Liver (tissue), 9 donors: ENCODE measurements around the gene WSCD2. TPM values are rescaled to one million over a fixed set of nuclear protein-coding genes. Genes with fewer than 3 reads are reported as not detected.

ENCODE experiments used
- DNase-seq: peaks from one replicate; pipeline ENCODE4 v3.0.0-alpha.2; 2017; ENCODE audit warnings: low spot score
- H3K27ac ChIP-seq, 2 donors: one replicate each; pipeline ENCODE4 v1.7.0; 2013; ENCODE audit warnings: inconsistent platforms in 2 of 2, low read length in 2 of 2, control low read depth in 1 of 2, low read depth in 1 of 2, mild to moderate bottlenecking in 1 of 2
- H3K27me3 ChIP-seq, 4 donors: one replicate each; pipeline versions ENCODE4 v1.6.1 to v1.7.0; 2013; ENCODE audit warnings: low read length in 3 of 4, inconsistent platforms in 1 of 4, mild to moderate bottlenecking in 1 of 4, moderate library complexity in 1 of 4; ENCODE audit not compliant: control insufficient read depth in 4 of 4, insufficient read depth in 4 of 4
- H3K36me3 ChIP-seq, 4 donors: one replicate each; pipeline versions ENCODE4 v1.6.1 to v1.7.0; 2013; ENCODE audit warnings: low read length in 3 of 4, mild to moderate bottlenecking in 3 of 4, low read depth in 1 of 4, moderate library complexity in 1 of 4; ENCODE audit not compliant: control insufficient read depth in 4 of 4, insufficient read depth in 3 of 4
- H3K4me1 ChIP-seq, 4 donors: one replicate each; pipeline versions ENCODE4 v1.6.1 to v1.7.0; 2013; ENCODE audit warnings: low read length in 3 of 4, mild to moderate bottlenecking in 3 of 4, moderate library complexity in 1 of 4; ENCODE audit not compliant: control insufficient read depth in 4 of 4, insufficient read depth in 4 of 4
- H3K4me3 ChIP-seq, 3 donors: one replicate each; pipeline versions ENCODE4 v1.6.1 to v1.7.0; 2013; ENCODE audit warnings: low read length in 3 of 3, control low read depth in 1 of 3, low read depth in 1 of 3, mild to moderate bottlenecking in 1 of 3
- H3K9ac ChIP-seq, 2 donors: one replicate each; pipeline ENCODE4 v1.7.0; 2013; ENCODE audit warnings: low read length in 2 of 2, mild to moderate bottlenecking in 2 of 2, moderate library complexity in 2 of 2, control low read depth in 1 of 2, low read depth in 1 of 2
- H3K9me3 ChIP-seq, 4 donors: one replicate each; pipeline versions ENCODE4 v1.6.1 to v1.7.0; 2013; ENCODE audit warnings: low read length in 3 of 4; ENCODE audit not compliant: control insufficient read depth in 4 of 4
- FOXA2 ChIP-seq: IDR thresholded peaks from 2 replicates; pipeline ENCODE4 v1.6.1; 2016; ENCODE audit warnings: antibody characterized with exemption
- HNF4A ChIP-seq, 2 donors: conservative IDR thresholded peaks; 2 replicates each; pipeline ENCODE4 v1.6.1; 2016; ENCODE audit warnings: antibody characterized with exemption in 2 of 2, mild to moderate bottlenecking in 2 of 2
- HNF4G ChIP-seq: IDR thresholded peaks from 2 replicates; pipeline ENCODE4 v1.6.1; 2016; ENCODE audit warnings: antibody characterized with exemption
- JUND ChIP-seq, 2 donors: IDR thresholded peaks; 2 replicates each; pipeline ENCODE4 v1.6.1; 2016; ENCODE audit warnings: antibody characterized with exemption in 2 of 2
- RAD21 ChIP-seq, 2 donors: IDR thresholded peaks; 2 replicates each; pipeline ENCODE4 v1.6.1; 2016; ENCODE audit warnings: antibody characterized with exemption in 2 of 2, mild to moderate bottlenecking in 2 of 2
- SP1 ChIP-seq: IDR thresholded peaks from 2 replicates; pipeline ENCODE4 v1.6.1; 2018; ENCODE audit warnings: antibody characterized with exemption, mild to moderate bottlenecking
- TAF1 ChIP-seq: conservative IDR thresholded peaks from 2 replicates; pipeline ENCODE4 v1.6.1; 2016; ENCODE audit warnings: antibody characterized with exemption, mild to moderate bottlenecking
- WGBS: extraction: QIAGEN DNeasy Blood & Tissue Kit; methylation state at CpG from one replicate; pipeline ENCODE4 v1.1.7; 2013; 5-methylcytosine and 5-hydroxymethylcytosine counted together
- polyA plus RNA-seq, 2 donors: library from polyadenylated mRNA; stranded (reverse) in 1 of 2; unstranded in 1 of 2; fragments of 200-250 nt in 1 of 2; fragments of >200 nt in 1 of 2; fragmentation: Nextera tagmentation in 1 of 2; extraction: Ambion mirVana in 1 of 2; gene quantifications; one replicate each; pipeline versions ENCODE4 v1.2.1 to v1.2.3, GENCODE V29; 2013 to 2015
- total RNA-seq, 2 donors: library from RNA; depleted of rRNA; stranded (reverse); fragments of >200 nt; gene quantifications; one replicate each; pipeline ENCODE4 v1.2.3, GENCODE V29; 2014
- TF ChIP-seq, protein P1 (sequence below): IDR thresholded peaks from 2 replicates; pipeline ENCODE4 v1.6.1; 2016; ENCODE audit warnings: antibody characterized with exemption
- TF ChIP-seq, protein P2 (sequence below): IDR thresholded peaks from 2 replicates; pipeline ENCODE4 v1.6.1; 2016; ENCODE audit warnings: antibody characterized with exemption
- TF ChIP-seq, protein P3 (sequence below): fragments of 150-350 bp; IDR thresholded peaks from 2 replicates; pipeline ENCODE4 v1.5.1; 2017; ENCODE audit warnings: improper control_type of control experiment, low read depth, low read length; ENCODE audit not compliant: missing input control
- donor health status: healthy.
- donor health status: healthy.
- donor health status: healthy.
- donor health status: healthy.
- donor health status: healthy.

WSCD2 gene
- total and polyA plus RNA-seq, 4 donors: under 0.01 to 0.09 (median 0.05) TPM; not detected in 1

DNA sequence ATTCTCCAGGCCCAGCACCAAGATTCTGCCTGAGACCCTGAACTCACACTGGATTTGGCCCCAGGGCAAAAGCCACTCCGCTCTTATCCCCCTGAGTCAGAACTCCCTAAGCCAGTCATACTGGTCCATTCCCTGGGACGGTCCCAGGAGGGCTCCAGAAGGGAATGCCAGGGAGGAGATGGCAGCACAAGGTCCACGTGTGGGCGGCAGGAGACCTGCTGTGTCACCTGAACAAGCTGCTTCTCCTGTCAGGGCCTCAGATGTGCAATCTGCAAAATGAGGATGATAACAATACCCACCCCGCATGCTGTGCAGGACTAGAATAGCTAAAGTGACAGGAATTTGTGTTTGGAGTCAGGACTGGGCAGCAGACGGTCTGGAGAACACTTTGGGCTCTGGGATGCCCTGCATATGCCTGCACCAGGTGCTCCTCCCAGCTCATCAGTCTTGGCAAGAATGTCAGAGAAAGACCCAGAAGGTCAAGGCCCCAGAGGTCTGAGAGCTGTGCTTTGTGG lies 169.7 kb downstream of the WSCD2 start:
- Histone ChIP-seq H3K4me3 (no peak overlapping the region), H3K27ac (no peak overlapping the region), H3K4me1 (peaks cover 0 to 9% (median 2%) of the 10 kb centered on the region in 4 donors), H3K9me3 (no peaks in the 10 kb centered on the region), H3K27me3 (no peaks in the 10 kb centered on the region), H3K9ac (no peak overlapping the region), H3K36me3 (no peaks in the 10 kb centered on the region)
- WGBS: 93% methylated on average over 6 of the region's 6 CpGs
- TF ChIP-seq SP1 (no peak), HNF4A (conservative IDR thresholded peaks at IDR 0.05) (no peak), RAD21 (IDR thresholded peaks at IDR 0.05) (no peak), FOXA2 (no peak), TAF1 (no peak), HNF4G (no peak), JUND (IDR thresholded peaks at IDR 0.05) (no peak)
- TF ChIP-seq, protein P1, sequence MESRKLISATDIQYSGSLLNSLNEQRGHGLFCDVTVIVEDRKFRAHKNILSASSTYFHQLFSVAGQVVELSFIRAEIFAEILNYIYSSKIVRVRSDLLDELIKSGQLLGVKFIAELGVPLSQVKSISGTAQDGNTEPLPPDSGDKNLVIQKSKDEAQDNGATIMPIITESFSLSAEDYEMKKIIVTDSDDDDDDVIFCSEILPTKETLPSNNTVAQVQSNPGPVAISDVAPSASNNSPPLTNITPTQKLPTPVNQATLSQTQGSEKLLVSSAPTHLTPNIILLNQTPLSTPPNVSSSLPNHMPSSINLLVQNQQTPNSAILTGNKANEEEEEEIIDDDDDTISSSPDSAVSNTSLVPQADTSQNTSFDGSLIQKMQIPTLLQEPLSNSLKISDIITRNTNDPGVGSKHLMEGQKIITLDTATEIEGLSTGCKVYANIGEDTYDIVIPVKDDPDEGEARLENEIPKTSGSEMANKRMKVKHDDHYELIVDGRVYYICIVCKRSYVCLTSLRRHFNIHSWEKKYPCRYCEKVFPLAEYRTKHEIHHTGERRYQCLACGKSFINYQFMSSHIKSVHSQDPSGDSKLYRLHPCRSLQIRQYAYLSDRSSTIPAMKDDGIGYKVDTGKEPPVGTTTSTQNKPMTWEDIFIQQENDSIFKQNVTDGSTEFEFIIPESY: no peak
- TF ChIP-seq, protein P2, sequence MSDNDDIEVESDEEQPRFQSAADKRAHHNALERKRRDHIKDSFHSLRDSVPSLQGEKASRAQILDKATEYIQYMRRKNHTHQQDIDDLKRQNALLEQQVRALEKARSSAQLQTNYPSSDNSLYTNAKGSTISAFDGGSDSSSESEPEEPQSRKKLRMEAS: no peak
- TF ChIP-seq, protein P3, sequence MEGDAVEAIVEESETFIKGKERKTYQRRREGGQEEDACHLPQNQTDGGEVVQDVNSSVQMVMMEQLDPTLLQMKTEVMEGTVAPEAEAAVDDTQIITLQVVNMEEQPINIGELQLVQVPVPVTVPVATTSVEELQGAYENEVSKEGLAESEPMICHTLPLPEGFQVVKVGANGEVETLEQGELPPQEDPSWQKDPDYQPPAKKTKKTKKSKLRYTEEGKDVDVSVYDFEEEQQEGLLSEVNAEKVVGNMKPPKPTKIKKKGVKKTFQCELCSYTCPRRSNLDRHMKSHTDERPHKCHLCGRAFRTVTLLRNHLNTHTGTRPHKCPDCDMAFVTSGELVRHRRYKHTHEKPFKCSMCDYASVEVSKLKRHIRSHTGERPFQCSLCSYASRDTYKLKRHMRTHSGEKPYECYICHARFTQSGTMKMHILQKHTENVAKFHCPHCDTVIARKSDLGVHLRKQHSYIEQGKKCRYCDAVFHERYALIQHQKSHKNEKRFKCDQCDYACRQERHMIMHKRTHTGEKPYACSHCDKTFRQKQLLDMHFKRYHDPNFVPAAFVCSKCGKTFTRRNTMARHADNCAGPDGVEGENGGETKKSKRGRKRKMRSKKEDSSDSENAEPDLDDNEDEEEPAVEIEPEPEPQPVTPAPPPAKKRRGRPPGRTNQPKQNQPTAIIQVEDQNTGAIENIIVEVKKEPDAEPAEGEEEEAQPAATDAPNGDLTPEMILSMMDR: no peak
- no peak for DNase-seq

DNA sequence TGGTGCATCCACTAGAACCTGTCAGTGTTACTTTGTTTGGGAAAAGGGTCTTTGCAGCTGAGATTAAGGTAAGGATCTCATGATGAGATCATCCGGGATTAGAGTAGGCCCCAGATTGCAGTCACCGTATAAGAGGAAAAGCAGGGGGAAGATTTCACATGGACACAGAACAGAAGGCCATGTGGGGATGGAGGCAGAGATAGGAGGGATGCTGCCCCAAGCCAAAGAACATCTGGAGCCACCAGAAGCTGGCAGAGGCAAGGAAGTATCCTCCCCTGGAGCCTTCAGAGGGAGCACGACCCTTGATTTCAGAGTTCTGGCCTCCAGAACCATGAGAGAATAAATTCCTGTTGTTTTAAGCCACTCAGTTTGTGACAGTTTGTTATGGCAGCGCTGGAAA lies 170.4 kb downstream of the WSCD2 start:
- Histone ChIP-seq H3K4me3 (no peak overlapping the region), H3K27ac (no peak overlapping the region), H3K9ac (no peak overlapping the region), H3K4me1 (peaks cover 0 to 9% (median 2%) of the 10 kb centered on the region in 4 donors), H3K36me3 (no peaks in the 10 kb centered on the region), H3K27me3 (no peaks in the 10 kb centered on the region), H3K9me3 (no peaks in the 10 kb centered on the region)
- TF ChIP-seq JUND (IDR thresholded peaks at IDR 0.05): no peak
- no peak for TF ChIP-seq HNF4A (conservative IDR thresholded peaks at IDR 0.05)
- no peak for TF ChIP-seq FOXA2
- DNase-seq: no peak
- 89% methylated on average over 4 of the region's 4 CpGs for WGBS

Other genes with a start within 250 kb of the WSCD2 start
- 10 to 100 TPM in 1 of 2 donors, 1 to 10 TPM in 1; 7.4 to 13.7 TPM for gene CMKLR1, start 210.0 kb downstream of the WSCD2 start, total RNA-seq
- gene CMKLR1, start 210.0 kb downstream of the WSCD2 start, polyA plus RNA-seq: 1 to 10 TPM in 1 of 2 donors, under 1 TPM in 1; 0.67 to 4.2 TPM